ENCODE results near the gene RELN.

DNA sequence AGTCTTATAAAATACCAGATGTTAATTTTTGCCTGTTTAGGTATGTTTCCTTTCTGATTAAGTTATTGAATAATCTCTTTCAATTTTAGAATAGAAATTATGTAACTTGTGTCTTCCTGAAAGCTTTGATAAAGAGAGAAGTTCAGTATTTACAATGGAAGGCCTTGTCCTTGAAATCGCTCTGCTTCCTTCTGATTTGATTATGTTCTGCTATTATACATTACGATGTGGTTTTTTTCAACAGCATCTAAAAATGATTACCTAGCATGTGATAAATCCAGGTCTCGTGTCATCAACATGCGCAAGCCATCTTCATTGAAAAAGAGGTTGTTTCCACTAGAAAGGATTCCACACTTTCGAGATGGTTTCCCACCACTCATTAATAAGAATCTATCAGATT is 447.0 kb downstream of the RELN start:
- TF ChIP-seq POLR2AphosphoS5 (IDR thresholded peaks at IDR 0.05; ENCODE audit: low read length) (no peak), POLR2A (IDR thresholded peaks at IDR 0.05; ENCODE audit: low read depth, low read length) (no peak), POLR2AphosphoS2 (IDR thresholded peaks at IDR 0.05; ENCODE audit: low read depth, low read length) (no peak), ESRRA (IDR thresholded peaks at IDR 0.05; ENCODE audit: low read length) (no peak), EP300 (IDR thresholded peaks at IDR 0.05; ENCODE audit: borderline replicate concordance in 1 of 2, control insufficient read depth in 1 of 2, low read depth in 2 of 2, low read length in 2 of 2) (no peak)
- TF ChIP-seq, protein P1, sequence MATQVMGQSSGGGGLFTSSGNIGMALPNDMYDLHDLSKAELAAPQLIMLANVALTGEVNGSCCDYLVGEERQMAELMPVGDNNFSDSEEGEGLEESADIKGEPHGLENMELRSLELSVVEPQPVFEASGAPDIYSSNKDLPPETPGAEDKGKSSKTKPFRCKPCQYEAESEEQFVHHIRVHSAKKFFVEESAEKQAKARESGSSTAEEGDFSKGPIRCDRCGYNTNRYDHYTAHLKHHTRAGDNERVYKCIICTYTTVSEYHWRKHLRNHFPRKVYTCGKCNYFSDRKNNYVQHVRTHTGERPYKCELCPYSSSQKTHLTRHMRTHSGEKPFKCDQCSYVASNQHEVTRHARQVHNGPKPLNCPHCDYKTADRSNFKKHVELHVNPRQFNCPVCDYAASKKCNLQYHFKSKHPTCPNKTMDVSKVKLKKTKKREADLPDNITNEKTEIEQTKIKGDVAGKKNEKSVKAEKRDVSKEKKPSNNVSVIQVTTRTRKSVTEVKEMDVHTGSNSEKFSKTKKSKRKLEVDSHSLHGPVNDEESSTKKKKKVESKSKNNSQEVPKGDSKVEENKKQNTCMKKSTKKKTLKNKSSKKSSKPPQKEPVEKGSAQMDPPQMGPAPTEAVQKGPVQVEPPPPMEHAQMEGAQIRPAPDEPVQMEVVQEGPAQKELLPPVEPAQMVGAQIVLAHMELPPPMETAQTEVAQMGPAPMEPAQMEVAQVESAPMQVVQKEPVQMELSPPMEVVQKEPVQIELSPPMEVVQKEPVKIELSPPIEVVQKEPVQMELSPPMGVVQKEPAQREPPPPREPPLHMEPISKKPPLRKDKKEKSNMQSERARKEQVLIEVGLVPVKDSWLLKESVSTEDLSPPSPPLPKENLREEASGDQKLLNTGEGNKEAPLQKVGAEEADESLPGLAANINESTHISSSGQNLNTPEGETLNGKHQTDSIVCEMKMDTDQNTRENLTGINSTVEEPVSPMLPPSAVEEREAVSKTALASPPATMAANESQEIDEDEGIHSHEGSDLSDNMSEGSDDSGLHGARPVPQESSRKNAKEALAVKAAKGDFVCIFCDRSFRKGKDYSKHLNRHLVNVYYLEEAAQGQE (IDR thresholded peaks at IDR 0.05; ENCODE audit: low read depth, low read length), result no peak
- TF ChIP-seq, protein P2, sequence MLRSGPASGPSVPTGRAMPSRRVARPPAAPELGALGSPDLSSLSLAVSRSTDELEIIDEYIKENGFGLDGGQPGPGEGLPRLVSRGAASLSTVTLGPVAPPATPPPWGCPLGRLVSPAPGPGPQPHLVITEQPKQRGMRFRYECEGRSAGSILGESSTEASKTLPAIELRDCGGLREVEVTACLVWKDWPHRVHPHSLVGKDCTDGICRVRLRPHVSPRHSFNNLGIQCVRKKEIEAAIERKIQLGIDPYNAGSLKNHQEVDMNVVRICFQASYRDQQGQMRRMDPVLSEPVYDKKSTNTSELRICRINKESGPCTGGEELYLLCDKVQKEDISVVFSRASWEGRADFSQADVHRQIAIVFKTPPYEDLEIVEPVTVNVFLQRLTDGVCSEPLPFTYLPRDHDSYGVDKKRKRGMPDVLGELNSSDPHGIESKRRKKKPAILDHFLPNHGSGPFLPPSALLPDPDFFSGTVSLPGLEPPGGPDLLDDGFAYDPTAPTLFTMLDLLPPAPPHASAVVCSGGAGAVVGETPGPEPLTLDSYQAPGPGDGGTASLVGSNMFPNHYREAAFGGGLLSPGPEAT (IDR thresholded peaks at IDR 0.05; ENCODE audit: low read depth), result no peak

Measured in GM12878 (cell line).